Bronchial epithelial cell (primary cell): ENCODE data around the gene PHF5A. TPM values are rescaled to one million over a fixed set of nuclear protein-coding genes. Genes with fewer than 3 reads are reported as not detected.
A peak's percentile ranks its signal among the peaks of the same experiment; 100 is the strongest.

Experiments used
- DNase-seq: peaks from one replicate; pipeline ENCODE4 v3.0.0-alpha.2; 2010; ENCODE audit warnings: low read depth
- FAIRE-seq: peaks from 2 replicates; lab custom pipeline; 2011; peaks lifted over from hg19 to GRCh38; lab: Jason Lieb, UNC
- H3K27me3 ChIP-seq: 2 replicates; pipeline ENCODE4 v1.5.1; 2011; ENCODE audit warnings: low read length; ENCODE audit not compliant: control insufficient read depth, insufficient read depth
- H3K36me3 ChIP-seq: 2 replicates; pipeline ENCODE4 v1.5.1; 2011; ENCODE audit warnings: low read length; ENCODE audit not compliant: control insufficient read depth, insufficient read depth
- H3K4me3 ChIP-seq: 2 replicates; pipeline ENCODE4 v1.5.1; 2011; ENCODE audit warnings: mild to moderate bottlenecking, low read depth, low read length, control low read depth
- total RNA-seq: library from RNA; depleted of rRNA; stranded (reverse); fragments of >200 nt; gene quantifications from 2 replicates; pipeline ENCODE4 v1.2.1, GENCODE V29; 2014
- TF ChIP-seq, protein P1 (sequence below): IDR thresholded peaks from 2 replicates; pipeline ENCODE4 v1.5.1; 2011; ENCODE audit warnings: mild to moderate bottlenecking, moderate library complexity, low read length, control low read depth, inconsistent platforms; ENCODE audit not compliant: insufficient read depth, severe bottlenecking

Gene PHF5A
- total RNA-seq, 1 donor from 2014 or later: 111 TPM

DNA sequence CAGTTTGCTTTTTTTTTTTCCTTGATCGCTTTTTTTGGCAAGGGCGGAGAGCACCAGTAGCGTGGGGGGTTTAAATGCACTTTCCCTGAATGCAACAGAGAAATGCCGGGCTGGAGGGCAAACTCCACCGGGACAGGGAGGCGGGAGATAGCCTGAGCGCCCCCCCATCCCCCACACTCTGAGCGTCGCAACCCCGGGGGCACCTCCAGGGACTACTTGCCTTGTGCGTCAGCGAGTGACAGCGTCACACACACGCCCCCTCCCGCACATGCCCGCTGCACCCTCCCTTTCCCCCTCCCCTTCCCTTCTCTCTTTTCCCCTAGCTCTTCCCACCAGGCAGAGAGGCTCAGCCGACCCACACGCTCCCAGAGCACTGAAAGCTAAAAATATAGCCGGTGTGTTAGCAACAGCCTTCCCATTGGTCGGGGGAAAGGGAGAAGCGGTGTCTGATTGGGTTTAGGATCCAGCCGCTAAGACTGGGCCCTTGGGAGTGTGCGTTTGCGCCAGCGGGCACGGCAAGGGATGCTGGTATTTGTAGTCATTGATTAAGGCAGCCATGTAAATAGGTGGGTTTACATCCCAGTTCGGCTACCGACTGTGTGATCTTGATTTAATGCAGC, 20.2 kb downstream of the PHF5A start:
- FAIRE-seq (peak; percentile 73), DNase-seq (peak; percentile 99)
- Histone ChIP-seq H3K36me3 (peaks cover 1% of the 10 kb centered on the region), H3K4me3 (peak overlapping the region; percentile 96), H3K27me3 (no peaks in the 10 kb centered on the region)
- TF ChIP-seq, protein P1, sequence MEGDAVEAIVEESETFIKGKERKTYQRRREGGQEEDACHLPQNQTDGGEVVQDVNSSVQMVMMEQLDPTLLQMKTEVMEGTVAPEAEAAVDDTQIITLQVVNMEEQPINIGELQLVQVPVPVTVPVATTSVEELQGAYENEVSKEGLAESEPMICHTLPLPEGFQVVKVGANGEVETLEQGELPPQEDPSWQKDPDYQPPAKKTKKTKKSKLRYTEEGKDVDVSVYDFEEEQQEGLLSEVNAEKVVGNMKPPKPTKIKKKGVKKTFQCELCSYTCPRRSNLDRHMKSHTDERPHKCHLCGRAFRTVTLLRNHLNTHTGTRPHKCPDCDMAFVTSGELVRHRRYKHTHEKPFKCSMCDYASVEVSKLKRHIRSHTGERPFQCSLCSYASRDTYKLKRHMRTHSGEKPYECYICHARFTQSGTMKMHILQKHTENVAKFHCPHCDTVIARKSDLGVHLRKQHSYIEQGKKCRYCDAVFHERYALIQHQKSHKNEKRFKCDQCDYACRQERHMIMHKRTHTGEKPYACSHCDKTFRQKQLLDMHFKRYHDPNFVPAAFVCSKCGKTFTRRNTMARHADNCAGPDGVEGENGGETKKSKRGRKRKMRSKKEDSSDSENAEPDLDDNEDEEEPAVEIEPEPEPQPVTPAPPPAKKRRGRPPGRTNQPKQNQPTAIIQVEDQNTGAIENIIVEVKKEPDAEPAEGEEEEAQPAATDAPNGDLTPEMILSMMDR: no peak

DNA sequence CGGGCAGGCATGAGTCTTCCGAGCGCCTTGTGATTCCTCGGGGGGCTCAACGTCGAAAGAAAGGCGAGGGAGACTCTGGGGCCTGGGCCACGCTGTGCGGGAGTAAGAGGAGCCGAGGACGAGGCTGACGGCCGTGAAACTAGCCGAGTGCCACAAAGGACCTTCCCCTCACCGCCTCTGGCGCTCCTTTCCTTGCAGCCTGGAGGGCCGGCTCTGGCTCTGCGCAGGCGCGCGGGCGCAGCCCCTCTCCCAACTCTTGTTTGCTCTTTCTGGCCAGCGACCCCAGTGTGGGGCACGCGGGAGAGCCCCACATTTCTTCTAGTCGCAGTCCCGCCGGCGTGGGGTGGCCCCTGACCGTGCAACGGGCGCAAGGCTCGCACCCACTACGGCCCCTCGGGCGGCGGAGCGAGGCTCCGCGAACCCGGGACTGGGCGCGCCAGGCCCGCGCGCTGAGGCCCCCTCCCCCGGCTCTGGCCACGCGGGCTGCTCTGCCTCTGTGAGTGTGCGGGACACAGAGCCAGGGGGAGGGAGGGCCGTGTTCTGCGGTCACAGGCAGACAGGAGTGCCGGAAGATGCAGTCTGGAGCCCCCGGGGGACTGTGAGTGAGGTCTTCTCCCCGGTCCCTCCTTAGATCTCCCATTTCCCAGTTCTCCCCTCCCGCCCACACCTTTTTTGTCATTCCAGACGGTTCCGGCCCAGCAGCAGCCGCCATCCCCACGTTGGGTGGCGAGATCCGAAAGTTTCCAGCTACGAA, 20.9 kb downstream of the PHF5A start:
- Histone ChIP-seq H3K36me3 (peaks cover 3% of the 10 kb centered on the region), H3K4me3 (peak overlapping the region; percentile 96), H3K27me3 (no peaks in the 10 kb centered on the region)
- FAIRE-seq: no peak
- TF ChIP-seq, protein P1: no peak
- peak; percentile 27 for DNase-seq

DNA sequence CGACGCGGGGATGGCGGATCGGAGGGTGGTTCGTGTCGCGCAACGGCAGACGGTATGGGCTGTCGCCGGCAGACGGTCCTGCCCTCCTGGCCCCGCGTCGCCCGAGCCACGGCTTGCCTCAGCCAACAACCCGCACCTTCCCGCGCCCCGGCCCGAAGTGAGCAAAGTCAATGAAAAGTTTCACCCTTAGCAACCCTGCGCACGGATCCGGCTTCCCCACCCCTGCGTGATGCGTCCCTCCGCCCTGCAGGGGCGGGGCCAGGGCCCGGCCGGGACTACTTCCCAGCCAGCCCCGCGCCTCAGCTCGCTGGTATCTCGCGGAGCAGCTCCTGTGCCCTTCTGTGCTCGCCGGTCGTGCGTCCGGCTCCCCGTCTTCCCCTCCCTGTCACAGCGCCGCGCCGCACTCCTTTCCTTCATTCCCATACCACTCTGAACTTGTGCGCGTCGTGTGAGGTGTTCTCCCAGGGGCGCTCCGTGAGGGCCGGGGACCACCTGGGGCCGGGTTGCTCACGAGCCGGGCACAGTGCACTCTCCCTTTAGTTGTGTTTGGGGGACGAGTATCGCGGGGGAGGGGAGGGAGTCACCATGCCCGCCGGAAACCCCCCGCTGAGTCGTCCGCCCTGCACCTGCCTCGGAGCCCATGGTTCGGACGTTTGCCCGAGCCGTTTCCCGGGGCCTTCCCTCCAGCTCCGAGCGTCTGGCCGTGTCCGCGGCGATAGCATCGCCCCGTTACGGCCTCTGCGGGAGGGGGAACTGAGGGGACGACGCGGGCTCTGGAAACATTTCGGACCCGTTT, 21.7 kb downstream of the PHF5A start, which contains the start of gene TOB2:
Gene TOB2 (minus strand): TSS at position 163 of the 796 bp plus-strand sequence. CDS start 9,456 bp downstream, outside the sequence.
- FAIRE-seq (no peak), DNase-seq (peak; percentile 78)
- H3K36me3 ChIP-seq: peaks cover 6% of the 10 kb centered on the region
- TF ChIP-seq, protein P1: no peak
- H3K4me3 ChIP-seq: peak within 1 kb of the TSS; percentile 96
- H3K27me3 ChIP-seq: no peaks in the 10 kb centered on the region

DNA sequence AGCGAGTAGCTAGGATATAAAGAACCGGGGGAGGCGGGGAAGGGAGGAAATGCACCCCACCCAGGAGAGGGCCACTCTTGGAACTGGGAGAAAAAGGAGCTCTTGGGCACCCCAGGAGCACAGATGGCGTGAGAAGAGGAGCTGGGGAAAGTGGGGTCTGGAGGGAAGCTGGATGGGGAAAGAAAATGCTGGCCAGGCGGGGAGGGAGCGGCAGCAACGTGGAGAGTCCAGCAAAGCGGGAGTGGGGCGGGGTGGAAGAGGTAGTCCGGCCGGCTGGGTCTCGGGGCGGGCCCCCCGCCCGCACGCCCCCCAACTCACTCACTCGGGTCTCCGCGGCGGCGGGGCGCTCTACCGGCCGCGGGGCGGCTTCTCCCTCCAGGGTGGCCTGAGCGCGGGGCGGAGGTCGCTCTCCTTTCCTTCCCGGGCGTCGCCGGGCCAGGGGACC, 22.4 kb downstream of the PHF5A start:
- peak overlapping the region; percentile 96 for H3K4me3 ChIP-seq
- TF ChIP-seq, protein P1: no peak
- FAIRE-seq: no peak
- H3K27me3 ChIP-seq: no peaks in the 10 kb centered on the region
- H3K36me3 ChIP-seq: peaks cover 6% of the 10 kb centered on the region
- no peak for DNase-seq

DNA sequence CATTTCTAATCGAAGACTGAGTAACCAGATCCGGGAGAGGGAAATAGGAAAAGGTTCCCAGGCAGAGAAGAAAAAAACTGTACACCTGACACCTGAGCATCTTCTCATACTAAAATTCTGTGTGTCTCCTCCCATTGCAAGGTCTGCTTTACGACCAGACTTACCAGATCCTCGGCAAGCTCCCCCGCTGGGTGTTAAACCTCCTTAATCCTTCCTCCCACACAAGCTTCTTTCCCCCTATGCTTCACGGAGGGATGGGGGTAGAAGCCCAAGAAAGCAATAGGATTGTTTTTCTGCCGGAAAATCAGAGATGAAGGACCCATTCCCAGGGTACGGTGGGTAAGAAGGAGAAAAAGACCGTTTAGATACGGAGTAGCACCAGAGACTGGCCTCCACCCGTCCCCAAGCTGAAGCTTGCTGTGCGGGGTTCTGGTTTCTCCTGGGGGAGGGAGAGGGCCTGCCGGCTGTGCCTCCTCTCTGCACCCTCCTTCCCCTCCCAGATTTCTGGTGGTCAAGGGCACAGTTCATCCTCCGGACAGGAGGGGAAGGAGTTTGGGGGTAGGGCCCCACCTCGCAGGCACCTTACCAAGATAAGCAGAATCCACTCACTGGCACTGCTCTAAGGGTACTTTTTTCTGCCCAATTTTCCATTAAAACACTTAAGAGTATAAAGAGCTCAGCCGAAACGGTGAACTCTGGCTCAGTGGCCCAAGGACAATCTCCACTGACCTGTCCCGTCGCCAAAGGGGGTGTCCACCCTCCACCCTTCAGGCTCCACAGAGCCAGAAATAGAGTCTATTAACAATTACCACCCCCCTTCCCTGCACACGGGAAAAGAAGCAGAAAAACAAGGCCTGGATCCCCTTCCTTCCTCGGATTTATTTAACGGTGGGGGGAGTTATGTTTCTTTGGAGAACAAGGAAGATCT, 23.1 kb downstream of the PHF5A start:
- Histone ChIP-seq H3K4me3 (peak overlapping the region; percentile 96), H3K27me3 (no peaks in the 10 kb centered on the region), H3K36me3 (peaks cover 6% of the 10 kb centered on the region)
- DNase-seq (peak; percentile 22), FAIRE-seq (no peak)
- TF ChIP-seq, protein P1: no peak
